Neuronal stem cell (in vitro differentiated cells): ENCODE data around the gene MVD.

Experiments
- DNase-seq: peaks from one replicate; pipeline ENCODE4 v3.0.0-alpha.2; 2013; ENCODE audit warnings: low spot score
- H2AFZ ChIP-seq: one replicate; pipeline ENCODE4 v1.6.1; 2013; ENCODE audit warnings: mild to moderate bottlenecking, low read length, inconsistent platforms
- H2AK5ac ChIP-seq: 2 replicates; pipeline ENCODE4 v1.6.1; 2013; ENCODE audit warnings: low read depth, mild to moderate bottlenecking, inconsistent platforms, low read length, moderate library complexity, mixed read lengths
- H2BK120ac ChIP-seq: 2 replicates; pipeline ENCODE4 v1.6.1; 2013; ENCODE audit warnings: low read depth, mild to moderate bottlenecking, inconsistent platforms, low read length, moderate library complexity, mixed read lengths
- H2BK12ac ChIP-seq: one replicate; pipeline ENCODE4 v1.6.1; 2013; ENCODE audit warnings: low read length, inconsistent platforms
- H2BK15ac ChIP-seq: 2 replicates; pipeline ENCODE4 v1.6.1; 2013; ENCODE audit warnings: mild to moderate bottlenecking, low read length, inconsistent platforms, mixed read lengths
- H2BK5ac ChIP-seq: one replicate; pipeline ENCODE4 v1.6.1; 2013; ENCODE audit warnings: inconsistent platforms, mild to moderate bottlenecking, low read length, moderate library complexity
- H3K14ac ChIP-seq: one replicate; pipeline ENCODE4 v1.6.1; 2013; ENCODE audit warnings: low read length, inconsistent platforms
- H3K18ac ChIP-seq: 2 replicates; pipeline ENCODE4 v1.6.1; 2013; ENCODE audit warnings: low read length, inconsistent platforms
- H3K23ac ChIP-seq: 2 replicates; pipeline ENCODE4 v1.6.1; 2013; ENCODE audit warnings: low read depth, mild to moderate bottlenecking, mixed read lengths, low read length, inconsistent platforms; ENCODE audit not compliant: poor library complexity
- H3K27ac ChIP-seq: replicated peaks from 3 replicates; pipeline ENCODE4 v1.5.1; 2013; ENCODE audit warnings: low read length, inconsistent platforms
- H3K27me3 ChIP-seq, 3 experiments: 2 replicates each; pipeline ENCODE4 v1.6.1; 2013; ENCODE audit warnings: low read length in 3 of 3, mild to moderate bottlenecking in 2 of 3, inconsistent platforms in 1 of 3, low read depth in 1 of 3, mixed read lengths in 1 of 3, moderate library complexity in 1 of 3; ENCODE audit not compliant: control insufficient read depth in 3 of 3, insufficient read depth in 3 of 3
- H3K36me3 ChIP-seq, 2 donors: replicated peaks in 1 of 2; 2 replicates each; pipeline ENCODE4 v1.6.1; 2013; ENCODE audit warnings: low read length in 2 of 2; ENCODE audit not compliant: control insufficient read depth in 2 of 2, insufficient read depth in 2 of 2
- H3K4ac ChIP-seq: 2 replicates; pipeline ENCODE4 v1.6.1; 2013; ENCODE audit warnings: inconsistent platforms, mild to moderate bottlenecking, low read length, moderate library complexity
- H3K4me1 ChIP-seq, 2 donors: 1 replicate in 1 of 2; 2 replicates in 1 of 2; pipeline ENCODE4 v1.6.1; 2013; ENCODE audit warnings: low read length in 2 of 2, low read depth in 1 of 2; ENCODE audit not compliant: control insufficient read depth in 2 of 2, insufficient read depth in 1 of 2
- H3K4me2 ChIP-seq: one replicate; pipeline ENCODE4 v1.6.1; 2013; ENCODE audit warnings: mild to moderate bottlenecking, low read length, inconsistent platforms; ENCODE audit not compliant: insufficient read depth, poor library complexity, severe bottlenecking
- H3K4me3 ChIP-seq, 2 donors: 2 replicates each; pipeline ENCODE4 v1.5.1; 2013; ENCODE audit warnings: low read length in 2 of 2, mild to moderate bottlenecking in 2 of 2, inconsistent platforms in 1 of 2, moderate library complexity in 1 of 2
- H3K79me1 ChIP-seq: one replicate; pipeline ENCODE4 v1.6.1; 2013; ENCODE audit warnings: low read depth, mild to moderate bottlenecking, inconsistent platforms, low read length, moderate library complexity
- H3K9ac ChIP-seq: one replicate; pipeline ENCODE4 v1.6.1; 2013; ENCODE audit warnings: mild to moderate bottlenecking, low read depth, low read length, inconsistent platforms; ENCODE audit not compliant: poor library complexity
- H3K9me3 ChIP-seq, 2 donors: replicated peaks in 1 of 2; 2 replicates each; pipeline versions ENCODE3 to v1.6.1; 2013; ENCODE audit warnings: low read length in 2 of 2, mild to moderate bottlenecking in 2 of 2, inconsistent platforms in 1 of 2, low read depth in 1 of 2, mixed read lengths in 1 of 2, moderate library complexity in 1 of 2; ENCODE audit not compliant: control insufficient read depth in 2 of 2, insufficient read depth in 1 of 2
- H4K8ac ChIP-seq: one replicate; pipeline ENCODE4 v1.6.1; 2013; ENCODE audit warnings: low read depth, mild to moderate bottlenecking, inconsistent platforms, low read length, moderate library complexity
- H4K91ac ChIP-seq: one replicate; pipeline ENCODE4 v1.6.1; 2013; ENCODE audit warnings: low read length, low read depth, mild to moderate bottlenecking, inconsistent platforms; ENCODE audit not compliant: poor library complexity
- WGBS, 2 donors: extraction: QIAGEN DNeasy Blood & Tissue Kit; methylation state at CpG; one replicate each; pipeline ENCODE4 v1.1.7; 2013; ENCODE audit warnings: missing lambda C conversion rate in 2 of 2, mixed read lengths in 1 of 2; ENCODE audit not compliant: insufficient read length in 2 of 2, insufficient replicate concordance in 1 of 2; ENCODE audit errors: extremely low coverage in 2 of 2; 5-methylcytosine and 5-hydroxymethylcytosine counted together

Gene MVD

DNA sequence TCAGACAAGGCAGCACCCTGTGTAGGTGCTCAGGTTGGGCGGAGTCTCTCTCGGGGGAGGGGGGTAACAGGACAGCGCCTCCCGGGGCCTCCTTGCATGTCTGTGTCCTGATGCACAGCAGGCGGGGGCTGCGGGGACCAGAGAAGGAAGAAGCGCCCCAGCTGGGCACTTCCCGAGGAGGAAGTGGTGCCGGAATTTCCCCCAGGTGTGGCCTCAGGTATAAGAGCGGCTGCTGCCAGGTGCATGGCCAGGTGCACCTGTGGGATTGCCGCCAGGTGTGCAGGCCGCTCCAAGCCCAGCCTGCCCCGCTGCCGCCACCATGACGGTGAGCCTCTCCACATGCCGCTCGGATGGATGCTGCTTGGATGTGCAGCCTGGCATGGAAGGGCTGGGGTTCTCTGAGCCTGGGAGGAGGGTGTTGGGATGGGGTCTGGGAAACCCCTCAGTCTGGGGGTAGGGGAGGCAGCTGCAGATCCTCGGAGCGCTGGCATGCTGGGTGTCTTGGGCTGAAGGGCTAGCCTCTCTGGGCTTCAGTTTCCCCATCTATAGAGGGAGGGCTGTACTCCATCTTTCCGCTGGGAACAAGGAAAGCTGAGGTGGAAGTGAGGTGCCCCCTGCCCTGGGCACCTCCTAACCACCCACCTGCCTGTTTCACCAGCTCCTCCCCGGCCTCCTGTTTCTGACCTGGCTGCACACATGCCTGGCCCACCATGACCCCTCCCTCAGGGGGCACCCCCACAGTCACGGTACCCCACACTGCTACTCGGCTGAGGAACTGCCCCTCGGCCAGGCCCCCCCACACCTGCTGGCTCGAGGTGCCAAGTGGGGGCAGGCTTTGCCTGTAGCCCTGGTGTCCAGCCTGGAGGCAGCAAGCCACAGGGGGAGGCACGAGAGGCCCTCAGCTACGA, 24.3 kb downstream of the MVD start, which contains the start of gene IL17C:
Gene IL17C, plus strand, starts transcription at position 250 of the 908 bp plus-strand sequence. Its CDS starts 70 bp downstream, at position 320.
- DNase-seq = no peak
- H3K27me3 ChIP-seq = peaks cover 0 to 50% (median 4%) of the 10 kb centered on the region in 3 experiments
- H2BK15ac ChIP-seq = peak within 1 kb of the TSS; percentile 67
- H3K9ac ChIP-seq = peak within 1 kb of the TSS; percentile 21
- peaks cover 4% of the 10 kb centered on the region for H3K79me1 ChIP-seq
- no peak within 1 kb of the TSS for H4K91ac ChIP-seq
- H4K8ac ChIP-seq = no peak within 1 kb of the TSS
- H2BK120ac ChIP-seq = no peak within 1 kb of the TSS
- H3K9me3 ChIP-seq = peaks cover 0 to 1% of the 10 kb centered on the region in 2 donors
- H3K23ac ChIP-seq = peak within 1 kb of the TSS; percentile 100
- H3K4me3 ChIP-seq = peak within 1 kb of the TSS in 1 of 2 donors; percentile 23
- H2BK5ac ChIP-seq = peak within 1 kb of the TSS; percentile 24
- no CpG with 5 or more reads among the region's 27 CpGs for WGBS, 2 donors
- peak within 1 kb of the TSS; percentile 56 for H3K14ac ChIP-seq
- no peak within 1 kb of the TSS for H3K27ac ChIP-seq
- no peak within 1 kb of the TSS for H3K4ac ChIP-seq
- peaks cover 0 to 10% of the 10 kb centered on the region in 2 donors for H3K4me1 ChIP-seq
- H2BK12ac ChIP-seq = peak within 1 kb of the TSS; percentile 88
- no peak within 1 kb of the TSS for H3K4me2 ChIP-seq
- peak within 1 kb of the TSS; percentile 91 for H3K18ac ChIP-seq
- peak within 1 kb of the TSS; percentile 93 for H2AK5ac ChIP-seq
- H2AFZ ChIP-seq = no peak within 1 kb of the TSS
- peaks cover 0 to 6% of the 10 kb centered on the region in 2 donors for H3K36me3 ChIP-seq

DNA sequence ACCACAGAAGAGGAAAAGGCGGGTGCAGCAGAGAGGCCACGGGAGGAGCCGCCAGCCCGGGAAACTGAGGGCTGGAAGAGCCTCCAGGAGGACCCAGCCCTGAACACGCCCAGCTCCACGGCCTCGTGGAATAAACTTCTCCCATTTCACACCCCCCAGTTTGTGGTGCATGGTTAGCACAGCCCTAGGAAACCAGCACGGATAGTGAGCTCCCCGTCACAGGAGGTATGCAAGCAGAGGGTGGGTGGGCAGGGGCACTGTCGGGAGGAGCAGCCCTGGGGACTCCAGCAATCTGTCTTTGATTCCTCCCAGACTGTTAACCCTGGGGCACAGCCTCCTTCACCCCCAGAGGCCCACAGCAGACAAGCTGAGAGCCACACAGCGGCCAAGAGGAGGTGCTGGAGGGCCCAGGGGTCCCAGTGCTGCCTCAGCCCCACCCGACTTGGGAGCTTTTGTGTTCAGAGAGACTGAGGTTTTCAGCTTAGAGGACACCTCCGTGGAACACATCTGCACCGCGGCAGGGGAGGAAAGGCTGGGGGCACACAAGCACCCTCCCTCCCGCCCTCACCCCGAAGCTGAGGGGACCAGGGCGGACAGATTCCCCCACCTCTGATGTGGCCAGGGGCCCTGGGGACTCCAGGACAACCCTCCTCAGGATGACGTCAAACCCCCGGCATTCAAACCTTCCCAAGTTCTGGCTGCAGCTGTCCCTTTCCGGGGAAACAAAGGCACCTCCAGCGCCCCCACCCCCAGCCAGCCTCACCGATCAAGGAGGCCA, 26.2 kb downstream of the MVD start:
- Histone ChIP-seq H3K9ac (no peak overlapping the region), H3K27me3 (peaks cover 0 to 50% (median 4%) of the 10 kb centered on the region in 3 experiments), H2BK120ac (no peak overlapping the region), H2AK5ac (peak overlapping the region; percentile 75), H2AFZ (no peak overlapping the region), H3K79me1 (peaks cover 6% of the 10 kb centered on the region), H2BK15ac (peak overlapping the region; percentile 75), H3K18ac (peak overlapping the region; percentile 57), H3K9me3 (peaks cover 0 to 1% of the 10 kb centered on the region in 2 donors), H3K4me3 (no peak overlapping the region), H3K4ac (no peak overlapping the region), H3K36me3 (peaks cover 9 to 23% of the 10 kb centered on the region in 2 donors), H3K23ac (no peak overlapping the region), H3K4me1 (peaks cover 0 to 11% of the 10 kb centered on the region in 2 donors), H4K8ac (no peak overlapping the region), H2BK5ac (peak overlapping the region; percentile 24), H2BK12ac (no peak overlapping the region), H3K14ac (no peak overlapping the region), H3K27ac (no peak overlapping the region), H3K4me2 (no peak overlapping the region), H4K91ac (no peak overlapping the region)
- no CpG with 5 or more reads among the region's 23 CpGs for WGBS, 2 donors
- DNase-seq = no peak

DNA sequence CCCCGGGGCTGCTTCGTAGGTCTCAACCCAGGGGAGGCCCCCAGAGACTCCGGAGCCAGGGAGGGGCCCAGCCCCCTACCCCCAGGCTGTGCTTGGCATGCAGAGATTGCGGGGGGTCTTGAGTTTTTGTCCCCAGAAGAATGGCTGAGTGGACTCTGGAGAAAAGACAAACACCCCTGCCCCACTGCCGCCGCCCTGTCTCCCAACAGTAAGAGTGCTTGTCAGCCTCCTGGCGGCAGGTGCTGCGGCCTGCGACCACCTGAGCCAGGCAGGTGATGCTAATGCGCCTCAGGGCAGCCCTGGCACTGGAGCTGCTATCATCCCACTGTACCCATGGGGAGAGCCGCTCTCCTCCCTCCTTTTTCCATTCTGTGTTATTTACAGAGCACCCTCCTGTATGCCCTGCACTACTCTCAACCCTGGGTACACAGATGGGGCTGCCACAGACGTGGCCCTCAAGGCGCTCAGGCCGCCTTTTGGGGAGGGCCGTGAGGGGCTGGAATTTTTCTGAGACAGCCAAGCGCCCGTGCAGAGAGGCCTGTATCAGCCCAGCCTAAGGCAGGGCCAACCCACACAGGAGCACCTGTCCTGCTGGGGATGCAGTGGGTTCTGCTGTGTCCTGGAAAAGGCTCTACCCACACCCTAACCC, 27.1 kb downstream of the MVD start:
- Histone ChIP-seq H4K91ac (peak overlapping the region; percentile 53), H2BK120ac (no peak overlapping the region), H3K4me2 (no peak overlapping the region), H3K18ac (peak overlapping the region; percentile 48), H4K8ac (no peak overlapping the region), H3K23ac (peak overlapping the region; percentile 55), H3K4me3 (no peak overlapping the region), H3K9ac (no peak overlapping the region), H2AFZ (no peak overlapping the region), H2BK12ac (peak overlapping the region; percentile 22), H2AK5ac (peak overlapping the region; percentile 53), H3K4me1 (peaks cover 0 to 11% of the 10 kb centered on the region in 2 donors), H2BK15ac (peak overlapping the region; percentile 75), H3K14ac (no peak overlapping the region), H3K27ac (no peak overlapping the region), H3K36me3 (peaks cover 15 to 30% of the 10 kb centered on the region in 2 donors), H3K9me3 (peaks cover 0 to 1% of the 10 kb centered on the region in 2 donors), H2BK5ac (peak overlapping the region; percentile 90), H3K27me3 (peaks cover 0 to 48% (median 4%) of the 10 kb centered on the region in 3 experiments), H3K79me1 (peaks cover 4% of the 10 kb centered on the region), H3K4ac (no peak overlapping the region)
- no peak for DNase-seq
- WGBS, 2 donors = no CpG with 5 or more reads among the region's 17 CpGs
